Stimulated activated CD4-positive, alpha-beta T cell treated with anti-CD3 and anti-CD28 coated beads, Interleukin-2, amount 100 ng/mL, for 24 hours (primary cell): ENCODE measurements around the gene IRF4.
"Not testable (repeated sequence)": the region's sequence is repeated elsewhere in the genome, so short reads cannot be mapped to it uniquely, and the experiment has no call there.

Source experiments
- DNase-seq, 2 donors: peaks; one replicate each; pipeline ENCODE4 v3.0.0-alpha.2; 2020

Gene IRF4

GRCh38 chr6:366389-367297 is 24.9 kb upstream of the IRF4 start:
- no peak for DNase-seq

GRCh38 chr6:367298-367794 is 24.2 kb upstream of the IRF4 start:
- no peak for DNase-seq

- no peak for DNase-seq
Measured at GRCh38 chr6:367891-368630, 23.5 kb upstream of the IRF4 start.

GRCh38 chr6:369559-370431 is 21.8 kb upstream of the IRF4 start:
- DNase-seq: no peak

GRCh38 chr6:370555-370954 is 21.0 kb upstream of the IRF4 start:
- DNase-seq: no peak

GRCh38 chr6:371851-372250 is 19.7 kb upstream of the IRF4 start:
- DNase-seq: not testable (repeated sequence)

GRCh38 chr6:372336-372911 is 19.1 kb upstream of the IRF4 start:
- DNase-seq: no peak

GRCh38 chr6:373031-373430 is 18.5 kb upstream of the IRF4 start:
- no peak for DNase-seq

- no peak for DNase-seq
Measured at GRCh38 chr6:373773-374724, 17.5 kb upstream of the IRF4 start.

- DNase-seq: no peak
Measured at GRCh38 chr6:374956-375355, 16.6 kb upstream of the IRF4 start.

- no peak for DNase-seq
Measured at GRCh38 chr6:376827-377640, 14.5 kb upstream of the IRF4 start.

- DNase-seq: not testable (repeated sequence)
Measured at GRCh38 chr6:377641-378020, 13.9 kb upstream of the IRF4 start.

- DNase-seq: no peak
Measured at GRCh38 chr6:378090-378957, 13.2 kb upstream of the IRF4 start.

GRCh38 chr6:378958-379409 is 12.6 kb upstream of the IRF4 start:
- no peak for DNase-seq

- DNase-seq: no peak
Measured at GRCh38 chr6:379410-380181, 12.0 kb upstream of the IRF4 start.

GRCh38 chr6:380234-381218 is 11.0 kb upstream of the IRF4 start:
- no peak for DNase-seq
